Activated naive CD4-positive, alpha-beta T cell treated with anti-CD3 and anti-CD28 coated beads, Interleukin-2, amount 10 ng/mL, durations not matched to agents 7 days and 5 days (primary cell): ENCODE data around the gene PFN2.

ENCODE experiments used
- CTCF ChIA-PET: fragments of 350-600 bp; sonication (Branson Sonifier 250); formaldehyde crosslinking; loops from one replicate; lab custom pipeline; 2021; ENCODE audit warnings: antibody characterized with exemption; lab: Charles Lee
- DNase-seq: peaks from one replicate; pipeline ENCODE4 v3.0.0-alpha.2; 2020
- H3K27ac Mint-ChIP-seq: one replicate; pipeline ENCODE4 v1.8.0; 2021; ENCODE audit warnings: mild to moderate bottlenecking, moderate library complexity, mixed read lengths
- H3K27me3 Mint-ChIP-seq: one replicate; pipeline ENCODE4 v1.8.0; 2021; ENCODE audit warnings: mild to moderate bottlenecking, mixed read lengths
- H3K36me3 Mint-ChIP-seq: one replicate; pipeline ENCODE4 v1.8.0; 2021; ENCODE audit warnings: mixed read lengths
- H3K4me1 Mint-ChIP-seq: one replicate; pipeline ENCODE4 v1.8.0; 2021; ENCODE audit warnings: mixed read lengths
- H3K4me3 Mint-ChIP-seq: one replicate; pipeline ENCODE4 v1.8.0; 2021; ENCODE audit warnings: mild to moderate bottlenecking, moderate library complexity, mixed read lengths
- H3K9me3 Mint-ChIP-seq: one replicate; pipeline ENCODE4 v1.8.0; 2021; ENCODE audit warnings: mixed read lengths

The PFN2 gene

DNA sequence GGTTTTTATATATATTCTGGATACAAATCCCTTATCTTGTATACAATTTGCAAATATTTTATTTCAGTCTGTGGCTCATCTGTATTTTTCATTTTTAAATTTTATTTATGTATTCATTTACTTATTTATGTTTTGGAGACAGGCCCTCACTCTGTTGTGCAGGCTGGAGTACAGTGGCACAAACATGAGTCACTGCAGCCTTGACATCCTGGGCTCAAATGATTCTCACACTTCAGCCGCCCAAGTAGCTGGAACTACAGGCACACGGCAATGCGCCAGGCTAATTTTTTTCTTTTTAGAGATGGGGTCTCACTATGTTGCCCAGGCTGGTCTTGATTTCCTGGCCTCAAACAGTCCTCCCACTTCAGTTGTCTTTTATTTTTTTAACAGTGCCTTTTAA lies 50.6 kb downstream of the PFN2 start:
- Mint-ChIP-seq H3K4me3 (no peak overlapping the region), H3K27me3 (no peaks in the 10 kb centered on the region), H3K4me1 (no peaks in the 10 kb centered on the region), H3K27ac (no peak overlapping the region), H3K36me3 (peaks cover 25% of the 10 kb centered on the region), H3K9me3 (no peaks in the 10 kb centered on the region)
- no peak for DNase-seq
- CTCF ChIA-PET = no interaction called here

DNA sequence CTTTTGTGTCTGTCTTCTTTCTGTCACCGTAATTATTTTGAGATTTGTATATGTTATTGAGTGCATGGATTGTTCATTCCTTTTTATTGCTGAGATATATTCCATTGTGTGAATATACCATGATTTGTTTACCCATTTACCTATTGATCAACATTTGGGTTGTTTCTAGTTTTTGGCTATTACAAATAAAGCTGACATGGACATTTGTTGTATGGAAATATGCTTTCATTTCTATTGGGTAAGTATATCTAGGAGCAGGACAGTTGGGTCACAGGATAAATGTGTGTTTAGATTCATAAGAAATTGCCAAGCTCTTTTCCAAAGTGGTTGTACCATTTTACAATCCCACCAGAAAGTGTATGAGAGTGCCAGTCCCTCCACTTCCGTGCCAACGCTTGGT lies 51.2 kb downstream of the PFN2 start:
- H3K9me3 Mint-ChIP-seq = no peaks in the 10 kb centered on the region
- no peak overlapping the region for H3K4me3 Mint-ChIP-seq
- no peak for DNase-seq
- H3K27ac Mint-ChIP-seq = no peak overlapping the region
- CTCF ChIA-PET = no interaction called here
- no peaks in the 10 kb centered on the region for H3K4me1 Mint-ChIP-seq
- peaks cover 25% of the 10 kb centered on the region for H3K36me3 Mint-ChIP-seq
- no peaks in the 10 kb centered on the region for H3K27me3 Mint-ChIP-seq

DNA sequence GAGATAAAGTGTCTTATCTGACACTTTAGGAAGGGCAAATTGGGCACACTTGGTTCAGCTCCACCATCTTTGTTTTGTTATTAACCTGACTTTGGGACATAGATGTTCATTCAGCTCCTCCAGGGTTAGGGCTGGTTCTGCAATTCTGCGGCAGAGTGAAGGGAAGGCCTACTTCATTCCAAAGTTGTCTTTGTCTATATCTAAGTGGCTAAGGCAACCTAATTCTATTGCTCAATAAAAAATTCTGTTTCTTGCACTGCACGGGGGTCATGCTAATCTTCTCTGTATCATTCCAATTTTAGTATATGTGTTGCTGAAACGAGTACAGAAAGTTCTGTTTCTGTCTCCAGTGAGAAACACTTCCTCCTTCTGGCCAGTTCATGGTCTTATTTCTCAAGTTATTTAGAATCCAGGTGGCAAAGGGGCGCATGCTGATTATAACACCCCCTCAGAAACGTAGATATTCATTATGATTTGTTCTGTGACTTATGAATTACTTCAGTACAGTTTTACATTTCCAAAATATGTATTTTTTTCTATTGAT lies 53.5 kb downstream of the PFN2 start:
- no peaks in the 10 kb centered on the region for H3K4me1 Mint-ChIP-seq
- CTCF ChIA-PET = no interaction called here
- H3K27me3 Mint-ChIP-seq = no peaks in the 10 kb centered on the region
- DNase-seq = no peak
- H3K9me3 Mint-ChIP-seq = no peaks in the 10 kb centered on the region
- no peak overlapping the region for H3K27ac Mint-ChIP-seq
- H3K4me3 Mint-ChIP-seq = no peak overlapping the region
- peaks cover 30% of the 10 kb centered on the region for H3K36me3 Mint-ChIP-seq
